ENCODE measurements around the gene GLI3. TPM values are rescaled to one million over a fixed set of nuclear protein-coding genes. Genes with fewer than 3 reads are reported as not detected.

Gene GLI3
- total RNA-seq, 2 experiments from 2014 or later = not detected

DNA sequence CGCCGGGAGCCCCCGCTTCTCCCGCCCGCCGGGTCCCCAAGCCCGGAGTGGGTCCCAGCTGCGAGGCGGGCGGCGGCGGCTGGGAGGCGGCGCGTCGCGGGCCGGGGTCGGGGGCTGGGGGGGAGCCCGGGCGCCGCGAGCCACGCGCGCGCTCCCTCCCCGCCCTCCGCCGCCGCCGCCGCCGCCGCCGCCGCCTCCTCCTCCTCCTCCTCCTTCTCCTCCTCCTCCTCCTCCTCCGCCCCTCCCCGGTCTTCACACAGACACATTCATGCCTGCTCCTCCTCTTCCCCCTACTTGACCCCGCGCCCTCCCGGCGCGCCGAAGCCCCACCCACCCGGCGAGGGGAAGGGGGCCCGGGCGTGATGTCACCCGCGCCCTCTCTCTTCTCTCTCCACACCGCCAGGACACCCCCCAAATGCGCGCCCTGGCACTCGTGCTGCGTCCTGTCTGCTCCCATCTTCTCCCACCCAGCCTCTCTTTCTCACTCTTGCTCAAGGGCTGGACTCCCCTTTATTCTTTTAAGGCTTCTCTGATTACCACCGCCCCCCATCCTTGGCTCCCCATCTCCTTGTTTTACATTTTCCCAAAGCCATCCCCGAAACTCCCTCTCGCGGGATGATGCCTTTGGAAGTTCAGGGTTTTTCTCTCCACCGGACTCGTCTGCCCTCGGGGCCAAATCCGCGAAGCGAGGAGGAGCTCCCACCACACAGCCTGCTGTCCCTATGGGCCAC lies 967 bp upstream of the GLI3 start:
- Mint-ChIP-seq H3K27ac (no peak overlapping the region), H3K36me3 (ENCODE audit: low read depth) (no peaks in the 10 kb centered on the region), H3K4me1 (ENCODE audit: low read depth) (peaks cover 6% of the 10 kb centered on the region), H3K27me3 (peaks cover 58% of the 10 kb centered on the region), H3K4me3 (peak overlapping the region; percentile 69), H3K9me3 (no peaks in the 10 kb centered on the region)
- ATAC-seq = peak; percentile 9
- intact Hi-C loops (cut with micrococcal nuclease) = no loop called here
- peak; percentile 6 for DNase-seq
- ChIA-PET POLR2A (no interaction called here), CTCF (no interaction called here)
- TF ChIP-seq, protein P1, sequence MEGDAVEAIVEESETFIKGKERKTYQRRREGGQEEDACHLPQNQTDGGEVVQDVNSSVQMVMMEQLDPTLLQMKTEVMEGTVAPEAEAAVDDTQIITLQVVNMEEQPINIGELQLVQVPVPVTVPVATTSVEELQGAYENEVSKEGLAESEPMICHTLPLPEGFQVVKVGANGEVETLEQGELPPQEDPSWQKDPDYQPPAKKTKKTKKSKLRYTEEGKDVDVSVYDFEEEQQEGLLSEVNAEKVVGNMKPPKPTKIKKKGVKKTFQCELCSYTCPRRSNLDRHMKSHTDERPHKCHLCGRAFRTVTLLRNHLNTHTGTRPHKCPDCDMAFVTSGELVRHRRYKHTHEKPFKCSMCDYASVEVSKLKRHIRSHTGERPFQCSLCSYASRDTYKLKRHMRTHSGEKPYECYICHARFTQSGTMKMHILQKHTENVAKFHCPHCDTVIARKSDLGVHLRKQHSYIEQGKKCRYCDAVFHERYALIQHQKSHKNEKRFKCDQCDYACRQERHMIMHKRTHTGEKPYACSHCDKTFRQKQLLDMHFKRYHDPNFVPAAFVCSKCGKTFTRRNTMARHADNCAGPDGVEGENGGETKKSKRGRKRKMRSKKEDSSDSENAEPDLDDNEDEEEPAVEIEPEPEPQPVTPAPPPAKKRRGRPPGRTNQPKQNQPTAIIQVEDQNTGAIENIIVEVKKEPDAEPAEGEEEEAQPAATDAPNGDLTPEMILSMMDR (IDR thresholded peaks at IDR 0.05) = no peak

- DNase-seq = peak; percentile 17
- ATAC-seq = peak; percentile 43
These were observed 588 bp downstream of the GLI3 start for GRCh38 chr7:42236266-42236975.

GRCh38 chr7:42235741-42236161 lies 1.3 kb downstream of the GLI3 start:
- DNase-seq (no peak), ATAC-seq (no peak)
- Mint-ChIP-seq H3K4me1 (ENCODE audit: low read depth) (peaks cover 6% of the 10 kb centered on the region), H3K36me3 (ENCODE audit: low read depth) (no peaks in the 10 kb centered on the region), H3K4me3 (peak overlapping the region; percentile 47), H3K9me3 (no peaks in the 10 kb centered on the region), H3K27me3 (peaks cover 57% of the 10 kb centered on the region), H3K27ac (no peak overlapping the region)
- TF ChIP-seq, protein P1 (IDR thresholded peaks at IDR 0.05) = no peak
- intact Hi-C loops (cut with micrococcal nuclease) = no loop called here
- ChIA-PET POLR2A (no interaction called here), CTCF (no interaction called here)

More at GRCh38 chr7:42236266-42236975, 588 bp downstream of the GLI3 start:
- ChIA-PET CTCF (no interaction called here), POLR2A (no interaction called here)
- no peaks in the 10 kb centered on the region for H3K9me3 Mint-ChIP-seq
- no peaks in the 10 kb centered on the region for H3K36me3 Mint-ChIP-seq (ENCODE audit: low read depth)
- H3K27ac Mint-ChIP-seq = no peak overlapping the region
- H3K27me3 Mint-ChIP-seq = peaks cover 61% of the 10 kb centered on the region
- H3K4me3 Mint-ChIP-seq = peak overlapping the region; percentile 47
- intact Hi-C loops (cut with micrococcal nuclease) = no loop called here
- TF ChIP-seq, protein P1 (IDR thresholded peaks at IDR 0.05) = no peak
- H3K4me1 Mint-ChIP-seq (ENCODE audit: low read depth) = peaks cover 6% of the 10 kb centered on the region

DNA sequence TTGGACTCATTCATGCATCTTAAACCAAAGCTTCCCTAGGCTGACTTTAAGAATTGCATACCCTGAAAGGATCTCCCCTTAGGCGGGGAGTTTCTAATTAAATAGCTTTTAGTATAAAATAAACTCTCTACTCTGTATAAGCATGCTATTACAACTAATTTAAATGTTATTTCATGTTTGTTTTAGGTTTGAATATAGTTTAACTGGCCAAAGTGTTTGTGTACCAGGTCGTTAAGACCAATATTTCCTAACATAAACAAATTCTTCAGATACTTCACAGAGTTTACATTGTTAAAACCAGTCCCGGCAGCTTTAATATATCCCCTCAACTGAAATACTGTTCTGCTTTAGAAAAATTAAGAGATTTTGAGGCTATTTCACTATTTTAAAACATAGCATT lies 2.3 kb downstream of the GLI3 start:
- intact Hi-C loops (cut with micrococcal nuclease) = no loop called here
- no peaks in the 10 kb centered on the region for H3K36me3 Mint-ChIP-seq (ENCODE audit: low read depth)
- no peak overlapping the region for H3K27ac Mint-ChIP-seq
- H3K4me1 Mint-ChIP-seq (ENCODE audit: low read depth) = peaks cover 6% of the 10 kb centered on the region
- TF ChIP-seq, protein P1 (IDR thresholded peaks at IDR 0.05) = no peak
- ChIA-PET POLR2A (no interaction called here), CTCF (no interaction called here)
- H3K4me3 Mint-ChIP-seq = no peak overlapping the region
- H3K9me3 Mint-ChIP-seq = no peaks in the 10 kb centered on the region
- ATAC-seq = no peak
- H3K27me3 Mint-ChIP-seq = peaks cover 57% of the 10 kb centered on the region
- DNase-seq = no peak

- Mint-ChIP-seq H3K9me3 (no peaks in the 10 kb centered on the region), H3K36me3 (ENCODE audit: low read depth) (no peaks in the 10 kb centered on the region), H3K4me1 (ENCODE audit: low read depth) (peaks cover 6% of the 10 kb centered on the region), H3K27me3 (peaks cover 59% of the 10 kb centered on the region), H3K4me3 (no peak overlapping the region), H3K27ac (no peak overlapping the region)
- ChIA-PET POLR2A (no interaction called here), CTCF (interaction anchor here (1.2 to 1.6 kb wide), 2 partner anchors 9 to 48 kb away, joined by 3 to 7 read pairs; no protein-coding TSS in a partner anchor)
- intact Hi-C loops (cut with micrococcal nuclease) = no loop called here
- DNase-seq = no peak
- no peak for ATAC-seq
- TF ChIP-seq, protein P1 (IDR thresholded peaks at IDR 0.05) = no peak
These were observed 3.2 kb downstream of the GLI3 start for GRCh38 chr7:42233695-42234331.

Data from activated CD8-positive, alpha-beta T cell treated with anti-CD3 and anti-CD28 coated beads for 36 hours (primary cell).